Natural killer cell (primary cell): ENCODE results near the gene AKAP17A. TPM values are rescaled to one million over a fixed set of nuclear protein-coding genes. Genes with fewer than 3 reads are reported as not detected.

ENCODE experiments used
- ATAC-seq, 3 donors: fragments of 150-1000 bp in 2 of 3; fragments of 200-7000 bp in 1 of 3; cut with Tn5 transposase; 1 replicate in 1 of 3; 2 replicates in 2 of 3; pipeline ENCODE4 v1.10.0; 2021; ENCODE audit warnings: mild to moderate bottlenecking in 2 of 3, moderate library complexity in 2 of 3
- DNase-seq, 2 donors: peaks; one replicate each; pipeline versions ENCODE4 v3.0.0 to v3.0.0-alpha.2; 2013 to 2021; ENCODE audit warnings: mixed read lengths in 1 of 2
- H3K27ac ChIP-seq: one replicate; pipeline ENCODE4 v1.5.1; 2013; ENCODE audit warnings: mild to moderate bottlenecking, low read length
- H3K27me3 ChIP-seq: one replicate; pipeline ENCODE4 v1.6.1; 2013; ENCODE audit warnings: low read length; ENCODE audit not compliant: control insufficient read depth, insufficient read depth
- H3K36me3 ChIP-seq: one replicate; pipeline ENCODE4 v1.6.1; 2013; ENCODE audit warnings: low read length; ENCODE audit not compliant: control insufficient read depth, insufficient read depth
- H3K4me1 ChIP-seq: one replicate; pipeline ENCODE4 v1.6.1; 2013; ENCODE audit warnings: low read length; ENCODE audit not compliant: control insufficient read depth, insufficient read depth
- H3K4me3 ChIP-seq: one replicate; pipeline ENCODE4 v1.5.1; 2013; ENCODE audit warnings: low read length
- H3K9me3 ChIP-seq: one replicate; pipeline ENCODE4 v1.6.1; 2013; ENCODE audit warnings: low read length; ENCODE audit not compliant: control insufficient read depth, insufficient read depth
- H3K27ac Mint-ChIP-seq, 2 donors: one replicate each; pipeline ENCODE4 v1.8.0; 2022; ENCODE audit warnings: mild to moderate bottlenecking in 2 of 2, mixed read lengths in 2 of 2, moderate library complexity in 1 of 2
- H3K27me3 Mint-ChIP-seq, 2 donors: one replicate each; pipeline ENCODE4 v1.8.0; 2022; ENCODE audit warnings: low read depth in 2 of 2, mixed read lengths in 2 of 2
- H3K36me3 Mint-ChIP-seq: one replicate; pipeline ENCODE4 v1.8.0; 2022; ENCODE audit warnings: mixed read lengths
- H3K4me1 Mint-ChIP-seq, 2 donors: one replicate each; pipeline ENCODE4 v1.8.0; 2022; ENCODE audit warnings: mixed read lengths in 2 of 2
- H3K4me3 Mint-ChIP-seq: one replicate; pipeline ENCODE4 v1.8.0; 2022; ENCODE audit warnings: mild to moderate bottlenecking, moderate library complexity, mixed read lengths
- H3K9me3 Mint-ChIP-seq, 2 donors: one replicate each; pipeline ENCODE4 v1.8.0; 2022; ENCODE audit warnings: mixed read lengths in 2 of 2
- CTCF ChIP-seq: fragments of 200-600 bp; IDR thresholded peaks from one replicate; pipeline ENCODE4 v1.8.0; 2022; ENCODE audit warnings: antibody characterized with exemption
- WGBS: methylation state at CpG from one replicate; pipeline ENCODE4 v1.1.7; 2013; ENCODE audit warnings: missing lambda C conversion rate; ENCODE audit not compliant: insufficient coverage; 5-methylcytosine and 5-hydroxymethylcytosine counted together
- intact Hi-C: fragments of 100-400 bp; cut with micrococcal nuclease; formaldehyde crosslinking; loops from one replicate; pipeline ENCODE4 v1.14.2; 2022
- total RNA-seq, 4 donors: library from RNA; stranded (reverse); fragments of 120-200 nt in 1 of 4; gene quantifications; one replicate each; pipeline versions ENCODE4 v1.2.3 to v1.2.4, GENCODE V29; 2013 to 2022

Gene AKAP17A
- 100 to 1,000 TPM; 120 to 141 (median 121) TPM for total RNA-seq
- total RNA-seq (2013), result 71.0 TPM

- intact Hi-C loops, result loop anchor here (5.0 to 10.0 kb wide), 3 partner anchors 66 to 1104 kb away; partner anchors contain the start of genes CD99 and SLC25A6
- peaks cover 20 to 35% of the 10 kb centered on the region in 2 donors for H3K4me1 Mint-ChIP-seq
- ATAC-seq (peak; percentile 93 to 94 (median 94)), DNase-seq (peak; percentile 97 to 99)
- peak within 1 kb of the TSS; percentile 85 for H3K27ac ChIP-seq
- peak within 1 kb of the TSS; percentile 91 for H3K4me3 ChIP-seq
- TF ChIP-seq CTCF, result peak; percentile 9
- peak within 1 kb of the TSS; percentile 92 for H3K4me3 Mint-ChIP-seq
- peaks cover 29% of the 10 kb centered on the region for H3K36me3 ChIP-seq
- peaks cover 29% of the 10 kb centered on the region for H3K4me1 ChIP-seq
- H3K36me3 Mint-ChIP-seq, result no peaks in the 10 kb centered on the region
- no peaks in the 10 kb centered on the region for H3K9me3 ChIP-seq
- H3K27me3 ChIP-seq, result no peaks in the 10 kb centered on the region
- WGBS, result under 1% methylated on average over 63 of the region's 66 CpGs
- no peaks in the 10 kb centered on the region for H3K27me3 Mint-ChIP-seq
- peak within 1 kb of the TSS; percentile 87 to 93 for H3K27ac Mint-ChIP-seq
- H3K9me3 Mint-ChIP-seq, result no peaks in the 10 kb centered on the region
Observed at GRCh38 chrX:1591102-1591862, at the start of gene AKAP17A. TSS of gene AKAP17A (plus strand) at chrX:1591604. CDS start at chrX:1593463, 1,859 bp downstream.

DNA sequence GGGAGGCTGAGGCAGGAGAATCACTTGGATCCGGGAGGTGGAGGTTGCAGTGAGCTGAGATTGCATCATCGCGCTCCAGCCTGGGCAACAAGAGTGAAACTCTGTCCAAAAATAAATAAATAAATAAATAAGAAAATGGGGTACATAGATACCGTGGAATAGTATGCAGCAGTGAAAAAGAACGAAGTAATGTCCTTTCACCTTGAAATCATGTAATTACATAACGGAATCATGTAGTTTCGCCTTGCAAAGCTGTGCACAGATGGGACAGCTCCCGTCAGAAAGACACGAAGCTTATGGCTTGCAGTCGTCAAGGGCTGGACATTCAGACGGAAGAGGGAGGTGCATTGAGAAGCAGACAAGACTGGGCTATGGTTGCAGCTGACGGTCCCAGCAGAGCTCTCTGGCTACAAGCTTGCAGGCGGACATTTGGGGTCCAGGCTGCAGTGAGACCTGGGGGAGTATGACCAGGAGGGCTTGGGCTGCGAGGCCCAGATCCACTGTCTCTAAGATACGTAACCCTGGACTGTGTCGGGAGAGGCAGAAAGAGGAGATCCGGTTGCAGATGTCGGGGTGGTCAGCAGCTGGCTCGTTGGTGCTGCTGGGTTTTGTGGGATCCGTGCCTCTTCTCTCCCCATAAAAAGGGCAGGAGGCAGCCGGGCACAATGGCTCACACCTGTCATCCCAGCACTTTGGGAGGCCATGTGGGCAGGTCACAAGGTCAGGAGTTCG lies 48.2 kb upstream of the AKAP17A start:
- WGBS, result 96% methylated on average over 19 of the region's 22 CpGs
- Histone ChIP-seq H3K27me3 (no peaks in the 10 kb centered on the region), H3K4me3 (no peak overlapping the region), H3K36me3 (no peaks in the 10 kb centered on the region), H3K27ac (no peak overlapping the region), H3K4me1 (peaks cover 15% of the 10 kb centered on the region), H3K9me3 (peaks cover 5% of the 10 kb centered on the region)
- TF ChIP-seq CTCF, result no peak
- ATAC-seq (no peak), DNase-seq (no peak)
- Mint-ChIP-seq H3K4me1 (peaks cover 6 to 8% of the 10 kb centered on the region in 2 donors), H3K9me3 (peaks cover 3% of the 10 kb centered on the region in 2 donors), H3K27me3 (no peaks in the 10 kb centered on the region), H3K36me3 (no peaks in the 10 kb centered on the region), H3K27ac (no peak overlapping the region), H3K4me3 (no peak overlapping the region)
- intact Hi-C loops, result no loop called here

DNA sequence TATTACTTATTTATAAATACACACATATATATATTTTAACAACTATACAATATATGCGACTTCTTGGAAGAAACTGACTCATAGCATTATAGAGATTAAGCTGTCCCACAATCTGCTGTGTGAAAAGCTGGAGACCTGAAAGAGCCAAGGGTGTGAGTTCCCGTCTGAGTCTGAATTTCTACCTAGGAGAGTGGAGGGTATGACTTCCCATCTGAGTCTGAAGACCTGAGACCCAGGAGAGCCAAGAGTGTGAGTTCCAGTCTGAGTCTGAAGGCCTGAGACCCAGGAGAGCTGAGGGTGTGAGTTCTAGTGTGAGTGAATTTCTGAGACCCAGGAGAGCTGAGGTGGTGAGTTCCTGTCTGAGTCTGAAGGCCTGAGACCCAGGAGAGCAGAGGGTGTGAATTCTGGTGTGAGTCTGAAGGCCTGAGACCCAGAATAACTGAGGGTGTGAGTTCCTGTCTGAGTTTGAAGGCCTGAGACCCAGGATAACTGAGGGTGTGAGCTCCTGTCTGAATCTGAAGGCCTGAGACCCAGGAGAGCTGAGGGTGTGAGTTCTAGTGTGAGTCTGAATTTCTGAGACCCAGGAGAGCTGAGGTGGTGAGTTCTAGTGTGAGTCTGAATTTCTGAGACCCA lies 45.5 kb upstream of the AKAP17A start:
- Mint-ChIP-seq H3K36me3 (no peaks in the 10 kb centered on the region), H3K27me3 (no peaks in the 10 kb centered on the region), H3K4me3 (no peak overlapping the region), H3K9me3 (peaks cover 3% of the 10 kb centered on the region in 2 donors), H3K4me1 (peaks cover 8 to 12% of the 10 kb centered on the region in 2 donors), H3K27ac (peak overlapping the region; percentile 85 to 88)
- ATAC-seq (peak in 1 of 3 donors; percentile 44), DNase-seq (no peak)
- H3K27ac ChIP-seq, result peak overlapping the region; percentile 6
- peaks cover 10% of the 10 kb centered on the region for H3K4me1 ChIP-seq
- TF ChIP-seq CTCF, result no peak
- peaks cover 5% of the 10 kb centered on the region for H3K9me3 ChIP-seq
- H3K4me3 ChIP-seq, result no peak overlapping the region
- intact Hi-C loops, result no loop called here
- no peaks in the 10 kb centered on the region for H3K36me3 ChIP-seq
- 76% methylated on average over 2 of the region's 2 CpGs for WGBS
- no peaks in the 10 kb centered on the region for H3K27me3 ChIP-seq
